HFFc6 (cell line): ENCODE measurements around the gene HSPA9. TPM values are rescaled to one million over a fixed set of nuclear protein-coding genes. Genes with fewer than 3 reads are reported as not detected.

Source experiments
- DNase-seq: peaks from one replicate; pipeline ENCODE4 v3.0.0-alpha.2; 2018
- H3K27ac Mint-ChIP-seq: 2 replicates; pipeline ENCODE4 v1.8.0; 2020; ENCODE audit warnings: mild to moderate bottlenecking, mixed read lengths
- H3K27me3 Mint-ChIP-seq: 2 replicates; pipeline ENCODE4 v1.8.0; 2021; ENCODE audit warnings: mild to moderate bottlenecking, moderate library complexity, mixed read lengths; ENCODE audit not compliant: insufficient read depth
- H3K36me3 Mint-ChIP-seq: 2 replicates; pipeline ENCODE4 v1.8.0; 2021; ENCODE audit warnings: low read depth, mixed read lengths
- H3K4me1 Mint-ChIP-seq: 2 replicates; pipeline ENCODE4 v1.8.0; 2020; ENCODE audit warnings: low read depth, mixed read lengths
- H3K4me3 Mint-ChIP-seq: 2 replicates; pipeline ENCODE4 v1.8.0; 2020; ENCODE audit warnings: mild to moderate bottlenecking, moderate library complexity, mixed read lengths
- H3K9me3 Mint-ChIP-seq: 2 replicates; pipeline ENCODE4 v1.8.0; 2020; ENCODE audit warnings: mild to moderate bottlenecking, mixed read lengths
- CTCF ChIP-seq: fragments of 200-600 bp; sonication (generic); IDR thresholded peaks from 2 replicates; pipeline ENCODE4 v1.5.0; 2021; ENCODE audit warnings: antibody characterized with exemption, mild to moderate bottlenecking
- total RNA-seq, 6 experiments: library from RNA; stranded (reverse); fragmentation: NEBNext Ultra II Directional; extraction: Animal tissue kit (Norgen Biotek cat#: 25700); gene quantifications; 2 replicates in 1 of 6; 3 replicates in 5 of 6; pipeline ENCODE4 v1.2.3, GENCODE V29; 2021

The HSPA9 gene
- total RNA-seq, 6 experiments from 2014 or later, result 193 to 236 (median 210) TPM

GRCh38 chr5:138565100-138565821 is 9.9 kb downstream of the HSPA9 start:
- H3K36me3 Mint-ChIP-seq, result peaks cover 52% of the 10 kb centered on the region

GRCh38 chr5:138564242-138564641 is 11.0 kb downstream of the HSPA9 start:
- H3K9me3 Mint-ChIP-seq, result no peaks in the 10 kb centered on the region
- H3K27me3 Mint-ChIP-seq, result no peaks in the 10 kb centered on the region; the same call in 1 of the 2 replicates
- no peak for TF ChIP-seq CTCF
- peaks cover 61% of the 10 kb centered on the region for H3K36me3 Mint-ChIP-seq
- peaks cover 9% of the 10 kb centered on the region for H3K4me1 Mint-ChIP-seq
- no peak overlapping the region for H3K4me3 Mint-ChIP-seq
- H3K27ac Mint-ChIP-seq, result no peak overlapping the region
- DNase-seq, result no peak

More at GRCh38 chr5:138565100-138565821, 9.9 kb downstream of the HSPA9 start:
- Mint-ChIP-seq H3K27ac (no peak overlapping the region), H3K9me3 (no peaks in the 10 kb centered on the region), H3K4me1 (peaks cover 16% of the 10 kb centered on the region), H3K27me3 (no peaks in the 10 kb centered on the region; the same call in 1 of the 2 replicates), H3K4me3 (no peak overlapping the region)
- TF ChIP-seq CTCF, result no peak
- DNase-seq, result no peak

- DNase-seq, result no peak
- TF ChIP-seq CTCF, result no peak
- Mint-ChIP-seq H3K27ac (peak overlapping the region; percentile 0; the same call in 1 of the 2 replicates), H3K9me3 (no peaks in the 10 kb centered on the region), H3K27me3 (no peaks in the 10 kb centered on the region; the same call in 1 of the 2 replicates), H3K4me3 (no peak overlapping the region), H3K4me1 (peaks cover 2% of the 10 kb centered on the region; the same call in 1 of the 2 replicates), H3K36me3 (peaks cover 61% of the 10 kb centered on the region)
These were observed 11.7 kb downstream of the HSPA9 start for GRCh38 chr5:138563340-138564118.

GRCh38 chr5:138560971-138561370 is 14.2 kb downstream of the HSPA9 start:
- no peak for TF ChIP-seq CTCF
- Mint-ChIP-seq H3K36me3 (peaks cover 61% of the 10 kb centered on the region), H3K9me3 (no peaks in the 10 kb centered on the region), H3K27me3 (no peaks in the 10 kb centered on the region; the same call in 1 of the 2 replicates), H3K4me3 (no peak overlapping the region), H3K4me1 (no peaks in the 10 kb centered on the region; the same call in 1 of the 2 replicates), H3K27ac (no peak overlapping the region)
- no peak for DNase-seq

- Mint-ChIP-seq H3K9me3 (no peaks in the 10 kb centered on the region), H3K27me3 (no peaks in the 10 kb centered on the region; the same call in 1 of the 2 replicates), H3K4me1 (no peaks in the 10 kb centered on the region; the same call in 1 of the 2 replicates), H3K4me3 (no peak overlapping the region), H3K27ac (no peak overlapping the region; the same call in 1 of the 2 replicates), H3K36me3 (peaks cover 61% of the 10 kb centered on the region)
- DNase-seq, result no peak
- no peak for TF ChIP-seq CTCF
These were observed 15.3 kb downstream of the HSPA9 start for GRCh38 chr5:138559937-138560336.
